Adipocyte (in vitro differentiated cells): ENCODE data around the gene TARS1.

Experiments
- DNase-seq: peaks from one replicate; pipeline ENCODE4 v3.0.0-alpha.2; 2015; ENCODE audit warnings: low read depth
- H3K27me3 ChIP-seq: replicated peaks from 2 replicates; pipeline ENCODE4 v1.7.0; 2013; ENCODE audit warnings: mild to moderate bottlenecking, low read length, moderate library complexity; ENCODE audit not compliant: control insufficient read depth, insufficient read depth
- H3K36me3 ChIP-seq: 2 replicates; pipeline ENCODE4 v1.7.0; 2013; ENCODE audit warnings: low read length, mild to moderate bottlenecking, moderate library complexity; ENCODE audit not compliant: control insufficient read depth, insufficient read depth, severe bottlenecking
- H3K4me1 ChIP-seq: 2 replicates; pipeline ENCODE4 v1.7.0; 2013; ENCODE audit warnings: mild to moderate bottlenecking, low read length, moderate library complexity; ENCODE audit not compliant: control insufficient read depth, insufficient read depth
- H3K4me3 ChIP-seq: 2 replicates; pipeline ENCODE4 v1.7.0; 2013; ENCODE audit warnings: mild to moderate bottlenecking, low read length, moderate library complexity
- H3K9ac ChIP-seq: 2 replicates; pipeline ENCODE4 v1.7.0; 2013; ENCODE audit warnings: mild to moderate bottlenecking, low read length, moderate library complexity
- H3K9me3 ChIP-seq: 2 replicates; pipeline ENCODE4 v1.7.0; 2013; ENCODE audit warnings: mild to moderate bottlenecking, low read length, moderate library complexity; ENCODE audit not compliant: control insufficient read depth

The TARS1 gene

DNA sequence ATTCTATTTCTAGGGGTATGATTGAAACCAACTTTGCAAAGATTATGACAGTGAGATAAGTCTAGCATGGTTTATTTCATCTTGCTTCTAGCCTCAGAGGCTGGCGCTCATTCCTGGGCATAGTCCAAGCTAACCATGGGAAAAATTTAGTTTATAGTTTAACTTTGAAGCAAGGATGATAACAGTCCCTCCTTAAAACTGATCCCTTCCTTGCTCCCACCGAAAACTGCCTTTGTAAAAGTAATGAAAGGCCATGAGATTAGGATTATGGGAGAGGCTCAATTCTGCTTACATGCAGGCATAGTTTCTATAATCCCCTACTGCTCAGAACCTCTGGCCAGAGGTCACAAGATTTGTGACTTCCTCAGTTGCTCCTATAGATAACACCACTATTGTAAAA is 75.7 kb downstream of the TARS1 start:
- DNase-seq = no peak
- no peaks in the 10 kb centered on the region for H3K9me3 ChIP-seq
- H3K4me1 ChIP-seq = no peaks in the 10 kb centered on the region
- peaks cover 4% of the 10 kb centered on the region for H3K27me3 ChIP-seq
- no peak overlapping the region for H3K9ac ChIP-seq
- no peaks in the 10 kb centered on the region for H3K36me3 ChIP-seq
- H3K4me3 ChIP-seq = no peak overlapping the region
